Kidney (tissue), 14 donors: Measurements from ENCODE around the gene SRSF6. TPM values are rescaled to one million over a fixed set of nuclear protein-coding genes. Genes with fewer than 3 reads are reported as not detected.

Experiments
- DNase-seq, 5 donors: peaks; one replicate each; pipeline ENCODE4 v3.0.0-alpha.2; 2013 to 2020
- FAIRE-seq: peaks from 2 replicates; lab custom pipeline; 2012; peaks lifted over from hg19 to GRCh38; lab: Jason Lieb, UNC
- H3K27ac ChIP-seq, 2 donors: one replicate each; pipeline ENCODE4 v1.7.0; 2013; ENCODE audit warnings: low read depth in 2 of 2, low read length in 2 of 2, inconsistent platforms in 1 of 2
- H3K27me3 ChIP-seq: one replicate; pipeline ENCODE4 v1.7.1; 2013; ENCODE audit warnings: low read length, inconsistent platforms; ENCODE audit not compliant: control insufficient read depth, insufficient read depth
- H3K36me3 ChIP-seq, 3 donors: one replicate each; pipeline versions ENCODE4 v1.7.0 to v1.7.1; 2013; ENCODE audit warnings: low read length in 3 of 3, control low read depth in 1 of 3, inconsistent platforms in 1 of 3; ENCODE audit not compliant: insufficient read depth in 3 of 3, control insufficient read depth in 2 of 3
- H3K4me1 ChIP-seq, 3 donors: one replicate each; pipeline versions ENCODE4 v1.7.0 to v1.7.1; 2013; ENCODE audit warnings: low read length in 3 of 3, inconsistent platforms in 1 of 3, low read depth in 1 of 3; ENCODE audit not compliant: control insufficient read depth in 2 of 3, insufficient read depth in 2 of 3
- H3K4me3 ChIP-seq, 3 donors: one replicate each; pipeline versions ENCODE4 v1.7.0 to v1.8.1; 2013; ENCODE audit warnings: low read length in 3 of 3, control low read depth in 1 of 3, inconsistent platforms in 1 of 3
- H3K9ac ChIP-seq, 3 donors: one replicate each; pipeline versions ENCODE4 v1.7.0 to v1.7.1; 2013; ENCODE audit warnings: low read length in 3 of 3, control low read depth in 1 of 3, inconsistent platforms in 1 of 3
- H3K9me3 ChIP-seq, 3 donors: one replicate each; pipeline versions ENCODE4 v1.7.0 to v1.7.1; 2013; ENCODE audit warnings: low read length in 3 of 3, control low read depth in 1 of 3, inconsistent platforms in 1 of 3; ENCODE audit not compliant: control insufficient read depth in 2 of 3, insufficient read depth in 1 of 3
- intact Hi-C: fragments of 100-400 bp; cut with DNase I; formaldehyde crosslinking; loops from one replicate; pipeline ENCODE4 v1.11.1; 2022
- polyA plus RNA-seq: library from polyadenylated mRNA; stranded (reverse); fragments of 350-450 nt; fragmentation: Illumina TruSeq; extraction: RNeasy Lipid Tissue Mini Kit (QIAGEN cat#74804); gene quantifications from one replicate; pipeline ENCODE4 v1.2.3, GENCODE V29; 2014; ENCODE audit warnings: low read depth, low replicate concordance; ENCODE audit not compliant: insufficient read depth
- total RNA-seq: library from RNA; stranded (reverse); fragmentation: NEBNext Ultra II Directional; extraction: Animal tissue kit (Norgen Biotek cat#: 25700); gene quantifications from one replicate; pipeline ENCODE4 v1.2.1, GENCODE V29; 2021
- TF ChIP-seq, protein P1 (sequence below): IDR thresholded peaks from 3 replicates; pipeline ENCODE4 v1.5.1; 2012; ENCODE audit warnings: mild to moderate bottlenecking, moderate library complexity, borderline replicate concordance; ENCODE audit not compliant: insufficient read depth; ENCODE audit errors: extremely low read depth
- donor health status: control.
- donor health status: control.
- donor health status: control.
- donor health status: control.
- donor health status: control.
- donor health status: DM: yes; HTN: yes; CAD: no.
- donor health status: Normal renal cell carcinoma (clear cell type).

SRSF6 gene
- total and polyA plus RNA-seq, 2 donors from 2014 or later = 84.9 to 131 TPM

- H3K27ac ChIP-seq = no peak overlapping the region
- H3K9ac ChIP-seq = no peak overlapping the region
- peaks cover 14 to 62% (median 36%) of the 10 kb centered on the region in 3 donors for H3K36me3 ChIP-seq
- H3K9me3 ChIP-seq = no peaks in the 10 kb centered on the region
- TF ChIP-seq, protein P1, sequence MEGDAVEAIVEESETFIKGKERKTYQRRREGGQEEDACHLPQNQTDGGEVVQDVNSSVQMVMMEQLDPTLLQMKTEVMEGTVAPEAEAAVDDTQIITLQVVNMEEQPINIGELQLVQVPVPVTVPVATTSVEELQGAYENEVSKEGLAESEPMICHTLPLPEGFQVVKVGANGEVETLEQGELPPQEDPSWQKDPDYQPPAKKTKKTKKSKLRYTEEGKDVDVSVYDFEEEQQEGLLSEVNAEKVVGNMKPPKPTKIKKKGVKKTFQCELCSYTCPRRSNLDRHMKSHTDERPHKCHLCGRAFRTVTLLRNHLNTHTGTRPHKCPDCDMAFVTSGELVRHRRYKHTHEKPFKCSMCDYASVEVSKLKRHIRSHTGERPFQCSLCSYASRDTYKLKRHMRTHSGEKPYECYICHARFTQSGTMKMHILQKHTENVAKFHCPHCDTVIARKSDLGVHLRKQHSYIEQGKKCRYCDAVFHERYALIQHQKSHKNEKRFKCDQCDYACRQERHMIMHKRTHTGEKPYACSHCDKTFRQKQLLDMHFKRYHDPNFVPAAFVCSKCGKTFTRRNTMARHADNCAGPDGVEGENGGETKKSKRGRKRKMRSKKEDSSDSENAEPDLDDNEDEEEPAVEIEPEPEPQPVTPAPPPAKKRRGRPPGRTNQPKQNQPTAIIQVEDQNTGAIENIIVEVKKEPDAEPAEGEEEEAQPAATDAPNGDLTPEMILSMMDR = no peak
- H3K4me3 ChIP-seq = no peak overlapping the region
- no peaks in the 10 kb centered on the region for H3K27me3 ChIP-seq
- peaks cover 0 to 11% (median 8%) of the 10 kb centered on the region in 3 donors for H3K4me1 ChIP-seq
- no peak for DNase-seq
- intact Hi-C loops = no loop called here
- no peak for FAIRE-seq
Measured at GRCh38 chr20:43462660-43463526, 5.2 kb downstream of the SRSF6 start.

- H3K4me1 ChIP-seq = peaks cover 0 to 11% (median 8%) of the 10 kb centered on the region in 3 donors
- H3K36me3 ChIP-seq = peaks cover 14 to 62% (median 36%) of the 10 kb centered on the region in 3 donors
- H3K4me3 ChIP-seq = no peak overlapping the region
- TF ChIP-seq, protein P1 = no peak
- no peak overlapping the region for H3K27ac ChIP-seq
- FAIRE-seq (no peak), DNase-seq (no peak)
- H3K9me3 ChIP-seq = no peaks in the 10 kb centered on the region
- no peak overlapping the region for H3K9ac ChIP-seq
- H3K27me3 ChIP-seq = no peaks in the 10 kb centered on the region
- intact Hi-C loops = no loop called here
Measured at GRCh38 chr20:43463527-43464218, 6.0 kb downstream of the SRSF6 start.

DNA sequence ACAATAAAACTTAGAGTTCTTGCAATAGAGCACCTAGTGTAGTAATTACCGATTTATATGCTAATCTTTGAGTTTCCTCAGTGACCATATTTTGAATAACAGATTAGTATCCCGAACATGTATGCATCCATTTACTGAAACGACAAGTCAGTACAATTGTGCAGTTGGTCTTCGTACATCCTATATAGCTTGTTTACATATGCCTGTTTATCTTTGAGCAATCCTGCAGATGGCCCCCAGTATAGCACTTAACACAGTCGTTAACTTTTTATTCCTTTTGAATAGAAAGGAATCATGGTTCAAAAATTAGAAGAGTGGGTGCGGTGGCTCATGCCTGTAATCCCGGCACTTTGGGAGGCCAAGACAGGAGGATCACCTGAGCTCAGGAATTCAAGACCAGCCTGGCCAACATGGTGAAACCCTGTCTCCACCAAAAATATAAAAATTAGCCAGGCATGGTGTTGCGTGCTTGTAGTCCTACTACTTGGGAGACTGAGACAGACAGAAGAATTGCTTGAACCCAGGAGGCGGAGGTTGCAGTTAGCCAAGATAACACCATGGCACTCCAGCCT, 6.6 kb downstream of the SRSF6 start:
- peaks cover 11 to 58% (median 33%) of the 10 kb centered on the region in 3 donors for H3K36me3 ChIP-seq
- no peak overlapping the region for H3K27ac ChIP-seq
- no peak overlapping the region for H3K9ac ChIP-seq
- TF ChIP-seq, protein P1 = no peak
- intact Hi-C loops = no loop called here
- H3K9me3 ChIP-seq = no peaks in the 10 kb centered on the region
- FAIRE-seq (no peak), DNase-seq (no peak)
- no peak overlapping the region for H3K4me3 ChIP-seq
- peaks cover 0 to 6% (median 3%) of the 10 kb centered on the region in 3 donors for H3K4me1 ChIP-seq
- H3K27me3 ChIP-seq = no peaks in the 10 kb centered on the region
